HCT116 (cell line): ENCODE data around the gene AOAH. TPM values are rescaled to one million over a fixed set of nuclear protein-coding genes. Genes with fewer than 3 reads are reported as not detected.

Experiments
- ATAC-seq: fragments of 200-7000 bp; cut with Tn5 transposase; 2 replicates; pipeline ENCODE4 v1.9.1; 2020; ENCODE audit warnings: mild to moderate bottlenecking, moderate library complexity
- BruUV-seq: library from RNA; stranded (reverse); fragments of 400-500 nt; replicated peaks from 2 replicates; lab custom pipeline; 2021; lab: Mats Ljungman, UMichigan
- CTCF ChIA-PET: fragments of 300-600 bp; sonication (Branson Sonifier 250); formaldehyde crosslinking; loops from one replicate; lab custom pipeline; 2021; ENCODE audit warnings: antibody characterized with exemption; lab: Charles Lee
- POLR2A ChIA-PET: fragments of 300-600, 350-600 bp; sonication (Branson Sonifier 250); formaldehyde crosslinking; loops from one replicate; lab custom pipeline; 2021; ENCODE audit warnings: antibody characterized with exemption; lab: Charles Lee
- RAD21 ChIA-PET, 2 experiments: fragments of 300-600 bp; sonication (Branson Sonifier 250); formaldehyde crosslinking; loops; one replicate each; lab custom pipeline; 2023; ENCODE audit warnings: low total read pairs in 2 of 2; ENCODE audit not compliant: uncharacterized antibody in 2 of 2, unreplicated experiment in 2 of 2, low non-redundant PET in 1 of 2; lab: Charles Lee
- DNase-seq: peaks from one replicate; pipeline ENCODE4 v3.0.0-alpha.2; 2010; ENCODE audit warnings: low read depth, low spot score
- H2AFZ ChIP-seq: fragments of 200-600 bp; shearing (Covaris generic), sonication (generic); 2 replicates; pipeline ENCODE4 v1.6.1; 2017; ENCODE audit warnings: low read depth, mixed run types, mixed read lengths, antibody characterized with exemption, low read length; ENCODE audit not compliant: poor library complexity, severe bottlenecking
- H3K27ac ChIP-seq: 2 replicates; pipeline ENCODE4 v1.5.1; 2012; ENCODE audit warnings: low read depth, low read length
- H3K27me3 ChIP-seq: fragments of 200-600 bp; sonication (generic); 2 replicates; pipeline ENCODE4 v1.6.1; 2016; ENCODE audit warnings: mixed run types, low read length, mixed read lengths; ENCODE audit not compliant: insufficient read depth
- H3K36me3 ChIP-seq, 2 experiments: fragments of 200-500 bp in 1 of 2; fragments of 200-600 bp in 1 of 2; sonication (Bioruptor generic) in 1 of 2; sonication (generic) in 1 of 2; 2 replicates each; pipeline versions ENCODE4 v1.5.1 to v1.6.1; 2014 to 2016; ENCODE audit warnings: low read length in 2 of 2, inconsistent platforms in 1 of 2, mixed read lengths in 1 of 2, mixed run types in 1 of 2; ENCODE audit not compliant: insufficient read depth in 2 of 2, control insufficient read depth in 1 of 2
- H3K4me1 ChIP-seq, 2 experiments: fragments of 200-600 bp in 1 of 2; sonication (generic) in 1 of 2; 2 replicates each; pipeline versions ENCODE4 v1.5.1 to v1.6.1; 2012 to 2017; ENCODE audit warnings: low read length in 2 of 2, inconsistent platforms in 1 of 2, mild to moderate bottlenecking in 1 of 2, mixed read lengths in 1 of 2, mixed run types in 1 of 2, moderate library complexity in 1 of 2; ENCODE audit not compliant: insufficient read depth in 2 of 2, control insufficient read depth in 1 of 2
- H3K4me2 ChIP-seq: fragments of 200-600 bp; sonication (generic); 2 replicates; pipeline ENCODE4 v1.6.1; 2017; ENCODE audit warnings: mixed run types, low read length, mixed read lengths
- H3K4me3 ChIP-seq, 2 experiments: fragments of 200-600 bp in 1 of 2; sonication (generic) in 1 of 2; replicated peaks in 1 of 2; 2 replicates each; pipeline ENCODE4 v1.5.1; 2011 to 2016; ENCODE audit warnings: low read length in 2 of 2, control low read depth in 1 of 2, low read depth in 1 of 2, mild to moderate bottlenecking in 1 of 2, mixed read lengths in 1 of 2, mixed run types in 1 of 2
- H3K79me2 ChIP-seq: fragments of 200-600 bp; sonication (generic); 2 replicates; pipeline ENCODE4 v1.6.1; 2017; ENCODE audit warnings: mild to moderate bottlenecking, mixed run types, low read length, moderate library complexity, mixed read lengths; ENCODE audit not compliant: insufficient read depth
- H3K9ac ChIP-seq: fragments of 200-600 bp; sonication (generic); 2 replicates; pipeline ENCODE4 v1.6.1; 2016; ENCODE audit warnings: low read length, mixed read lengths
- H3K9me2 ChIP-seq: fragments of 200-600 bp; sonication (generic), shearing (Covaris generic); 2 replicates; pipeline ENCODE4 v1.6.1; 2017; ENCODE audit warnings: mixed run types, mild to moderate bottlenecking, moderate library complexity; ENCODE audit not compliant: insufficient read depth
- H3K9me3 ChIP-seq, 2 experiments: fragments of 200-500 bp in 1 of 2; fragments of 200-600 bp in 1 of 2; sonication (Bioruptor generic) in 1 of 2; sonication (generic) in 1 of 2; 2 replicates each; pipeline ENCODE4 v1.6.1; 2014 to 2017; ENCODE audit warnings: low read length in 2 of 2, mixed read lengths in 2 of 2, inconsistent platforms in 1 of 2, low read depth in 1 of 2, mild to moderate bottlenecking in 1 of 2, mixed run types in 1 of 2, moderate library complexity in 1 of 2; ENCODE audit not compliant: control insufficient read depth in 1 of 2, insufficient read depth in 1 of 2
- H4K20me1 ChIP-seq: fragments of 200-600 bp; sonication (generic), shearing (Covaris generic); 2 replicates; pipeline ENCODE4 v1.6.1; 2017; ENCODE audit warnings: mixed run types, mild to moderate bottlenecking, moderate library complexity; ENCODE audit not compliant: insufficient read depth
- CBX3 ChIP-seq: IDR thresholded peaks from 2 replicates; pipeline ENCODE4 v1.6.1; 2012; ENCODE audit warnings: low read depth
- CEBPB ChIP-seq: IDR thresholded peaks from 2 replicates; pipeline ENCODE4 v1.6.1; 2012; ENCODE audit warnings: low read depth
- CTCF ChIP-seq, 3 experiments: fragments of 200-600 bp in 1 of 3; sonication (generic) in 1 of 3; IDR thresholded peaks in 2 of 3; conservative IDR thresholded peaks in 1 of 3; 2 replicates each; pipeline ENCODE4 v1.5.1; 2012 to 2017; ENCODE audit warnings: low read depth in 2 of 3, low read length in 2 of 3, antibody characterized with exemption in 1 of 3, borderline replicate concordance in 1 of 3, control low read depth in 1 of 3, mild to moderate bottlenecking in 1 of 3, mixed read lengths in 1 of 3, mixed run types in 1 of 3, moderate library complexity in 1 of 3; ENCODE audit not compliant: insufficient read depth in 1 of 3
- ELF1 ChIP-seq: IDR thresholded peaks from 2 replicates; pipeline ENCODE4 v1.6.1; 2012; ENCODE audit warnings: low read depth, borderline replicate concordance
- EZH2 ChIP-seq: fragments of 200-600 bp; sonication (generic); IDR thresholded peaks from 2 replicates; pipeline ENCODE4 v1.6.1; 2017; ENCODE audit warnings: antibody characterized with exemption, mixed run types
- EZH2phosphoT487 ChIP-seq: fragments of 200-600 bp; IDR thresholded peaks from 2 replicates; pipeline ENCODE4 v1.6.1; 2018; ENCODE audit warnings: antibody characterized with exemption, borderline replicate concordance
- JUND ChIP-seq: IDR thresholded peaks from 2 replicates; pipeline ENCODE4 v1.6.1; 2012
- POLR2A ChIP-seq: IDR thresholded peaks from 2 replicates; pipeline ENCODE4 v1.7.0; 2011; ENCODE audit warnings: borderline replicate concordance; ENCODE audit not compliant: insufficient read depth, insufficient read length; ENCODE audit errors: extremely low read depth
- POLR2AphosphoS5 ChIP-seq: IDR thresholded peaks from 2 replicates; pipeline ENCODE4 v1.6.1; 2011; ENCODE audit warnings: mild to moderate bottlenecking, low read depth, low read length, moderate library complexity
- RAD21 ChIP-seq: IDR thresholded peaks from 2 replicates; pipeline ENCODE4 v1.6.1; 2012; ENCODE audit warnings: low read depth, mild to moderate bottlenecking
- SP1 ChIP-seq: IDR thresholded peaks from 2 replicates; pipeline ENCODE4 v1.6.1; 2012; ENCODE audit warnings: low read depth
- TCF7L2 ChIP-seq: IDR thresholded peaks from 2 replicates; pipeline ENCODE4 v1.7.0; 2011; ENCODE audit warnings: borderline replicate concordance, inconsistent platforms; ENCODE audit not compliant: insufficient read depth, insufficient read length; ENCODE audit errors: extremely low read depth
- YY1 ChIP-seq: IDR thresholded peaks from 2 replicates; pipeline ENCODE4 v1.6.1; 2011; ENCODE audit warnings: low read length, low read depth, moderate library complexity, mild to moderate bottlenecking; ENCODE audit not compliant: insufficient replicate concordance; ENCODE audit errors: extremely low read depth
- intact Hi-C: fragments of 100-400 bp; cut with micrococcal nuclease; formaldehyde crosslinking; loops from 2 replicates; pipeline ENCODE4 v1.10.0; 2022
- total RNA-seq: library from RNA; stranded (reverse); gene quantifications from one replicate; pipeline ENCODE4 v1.2.1, GENCODE V29; 2021; ENCODE audit not compliant: unreplicated experiment
- TF ChIP-seq, protein P1 (sequence below): IDR thresholded peaks from 2 replicates; pipeline ENCODE4 v1.6.1; 2012
- TF ChIP-seq, protein P2 (sequence below): IDR thresholded peaks from 2 replicates; pipeline ENCODE4 v1.6.1; 2011; ENCODE audit warnings: mild to moderate bottlenecking, low read length, moderate library complexity; ENCODE audit not compliant: insufficient replicate concordance; ENCODE audit errors: extremely low read depth
- TF ChIP-seq, protein P3 (sequence below): IDR thresholded peaks from 2 replicates; pipeline ENCODE4 v1.6.1; 2012

The AOAH gene
- total RNA-seq, 1 experiment from 2014 or later = 1.1 TPM

GRCh38 chr7:36507475-36508440 lies 216.5 kb downstream of the AOAH start:
- Histone ChIP-seq H4K20me1 (no peaks in the 10 kb centered on the region), H3K4me3 (no peak overlapping the region), H3K4me2 (peak overlapping the region; percentile 47; the same call in 1 of the 2 replicates), H3K27ac (no peak overlapping the region), H3K27me3 (no peaks in the 10 kb centered on the region), H3K9ac (no peak overlapping the region), H3K79me2 (no peaks in the 10 kb centered on the region), H3K9me2 (no peaks in the 10 kb centered on the region), H3K4me1 (peaks cover 2 to 13% of the 10 kb centered on the region in 2 experiments; a peak in 3 of 4 replicates), H2AFZ (no peak overlapping the region), H3K36me3 (no peaks in the 10 kb centered on the region), H3K9me3 (no peaks in the 10 kb centered on the region)
- TF ChIP-seq EZH2 = no peak
- TF ChIP-seq, protein P1, sequence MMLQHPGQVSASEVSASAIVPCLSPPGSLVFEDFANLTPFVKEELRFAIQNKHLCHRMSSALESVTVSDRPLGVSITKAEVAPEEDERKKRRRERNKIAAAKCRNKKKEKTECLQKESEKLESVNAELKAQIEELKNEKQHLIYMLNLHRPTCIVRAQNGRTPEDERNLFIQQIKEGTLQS = no peak
- no peak for TF ChIP-seq RAD21
- TF ChIP-seq CEBPB = no peak
- TF ChIP-seq POLR2AphosphoS5 = no peak
- TF ChIP-seq TCF7L2 = no peak
- TF ChIP-seq YY1 = no peak
- TF ChIP-seq CTCF (IDR thresholded peaks at IDR 0.05 in 2 of 3, conservative IDR thresholded peaks at IDR 0.05 in 1 of 3; ENCODE audit: borderline replicate concordance in 1 of 3, insufficient read depth in 1 of 3, low read depth in 2 of 3, low read length in 2 of 3) = no peak
- no peak for TF ChIP-seq CBX3
- TF ChIP-seq, protein P2, sequence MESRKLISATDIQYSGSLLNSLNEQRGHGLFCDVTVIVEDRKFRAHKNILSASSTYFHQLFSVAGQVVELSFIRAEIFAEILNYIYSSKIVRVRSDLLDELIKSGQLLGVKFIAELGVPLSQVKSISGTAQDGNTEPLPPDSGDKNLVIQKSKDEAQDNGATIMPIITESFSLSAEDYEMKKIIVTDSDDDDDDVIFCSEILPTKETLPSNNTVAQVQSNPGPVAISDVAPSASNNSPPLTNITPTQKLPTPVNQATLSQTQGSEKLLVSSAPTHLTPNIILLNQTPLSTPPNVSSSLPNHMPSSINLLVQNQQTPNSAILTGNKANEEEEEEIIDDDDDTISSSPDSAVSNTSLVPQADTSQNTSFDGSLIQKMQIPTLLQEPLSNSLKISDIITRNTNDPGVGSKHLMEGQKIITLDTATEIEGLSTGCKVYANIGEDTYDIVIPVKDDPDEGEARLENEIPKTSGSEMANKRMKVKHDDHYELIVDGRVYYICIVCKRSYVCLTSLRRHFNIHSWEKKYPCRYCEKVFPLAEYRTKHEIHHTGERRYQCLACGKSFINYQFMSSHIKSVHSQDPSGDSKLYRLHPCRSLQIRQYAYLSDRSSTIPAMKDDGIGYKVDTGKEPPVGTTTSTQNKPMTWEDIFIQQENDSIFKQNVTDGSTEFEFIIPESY = no peak
- TF ChIP-seq SP1 = no peak
- no peak for TF ChIP-seq POLR2A
- no peak for TF ChIP-seq ELF1
- TF ChIP-seq, protein P3, sequence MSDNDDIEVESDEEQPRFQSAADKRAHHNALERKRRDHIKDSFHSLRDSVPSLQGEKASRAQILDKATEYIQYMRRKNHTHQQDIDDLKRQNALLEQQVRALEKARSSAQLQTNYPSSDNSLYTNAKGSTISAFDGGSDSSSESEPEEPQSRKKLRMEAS = no peak
- no peak for TF ChIP-seq EZH2phosphoT487
- TF ChIP-seq JUND = no peak
- no peak for DNase-seq
- no TSS peak for BruUV-seq
- ChIA-PET POLR2A (no interaction called here), CTCF (no interaction called here), RAD21 (no interaction called here)
- intact Hi-C loops = no loop called here
- ATAC-seq = no peak
